Transverse colon (tissue), 4 donors: ENCODE results near the gene HMGN1.

Source experiments
- CTCF ChIP-seq, 5 experiments: fragments of 200-600 bp in 3 of 5; fragments of 450-650 bp in 2 of 5; sonication (generic) in 3 of 5; IDR thresholded peaks; 1 replicate in 2 of 5; 2 replicates in 3 of 5; pipeline ENCODE4 v1.5.1; 2016 to 2017; ENCODE audit warnings: antibody characterized with exemption in 5 of 5, inconsistent platforms in 3 of 5, mild to moderate bottlenecking in 2 of 5, moderate library complexity in 1 of 5
- POLR2A ChIP-seq: fragments of 450-650 bp; IDR thresholded peaks from one replicate; pipeline ENCODE4 v1.6.1; 2016; ENCODE audit warnings: antibody characterized with exemption, mild to moderate bottlenecking, moderate library complexity
- POLR2AphosphoS5 ChIP-seq, 3 donors: sonication (generic); formaldehyde crosslinking; IDR thresholded peaks; one replicate each; pipeline ENCODE4 v1.6.1; 2016; ENCODE audit warnings: antibody characterized with exemption in 3 of 3

GRCh38 chr21:39367783-39368182, 18.9 kb upstream of the HMGN1 start:
- TF ChIP-seq POLR2A (no peak), CTCF (IDR thresholded peaks at IDR 0.05) (no peak), POLR2AphosphoS5 (IDR thresholded peaks at IDR 0.05) (no peak)
